Ascending aorta (tissue), 2 donors: ENCODE measurements around the gene SF3B6. TPM values are rescaled to one million over a fixed set of nuclear protein-coding genes. Genes with fewer than 3 reads are reported as not detected.
"Not testable (repeated sequence)": the region's sequence is repeated elsewhere in the genome, so short reads cannot be mapped to it uniquely, and the experiment has no call there.

Source experiments
- DNase-seq, 2 donors: peaks; one replicate each; pipeline ENCODE4 v3.0.0-alpha.2; 2019; ENCODE audit warnings: low spot score in 2 of 2
- H3K27ac ChIP-seq, 2 donors: fragments of 200-600 bp; sonication (generic); one replicate each; pipeline ENCODE4 v1.5.1; 2016 to 2017; ENCODE audit warnings: mild to moderate bottlenecking in 1 of 2
- H3K27me3 ChIP-seq: fragments of 200-600 bp; sonication (generic); one replicate; pipeline ENCODE4 v1.5.1; 2017
- H3K36me3 ChIP-seq, 2 donors: fragments of 200-600 bp; sonication (generic); one replicate each; pipeline ENCODE4 v1.5.1; 2016
- H3K4me1 ChIP-seq, 2 donors: fragments of 200-600 bp; sonication (generic); one replicate each; pipeline ENCODE4 v1.5.1; 2016 to 2017; ENCODE audit warnings: mild to moderate bottlenecking in 1 of 2
- H3K4me3 ChIP-seq, 2 donors: fragments of 200-600 bp; sonication (generic); one replicate each; pipeline ENCODE4 v1.5.1; 2016 to 2017; ENCODE audit warnings: mild to moderate bottlenecking in 1 of 2
- H3K9me3 ChIP-seq, 2 donors: fragments of 200-600 bp; sonication (generic); one replicate each; pipeline ENCODE4 v1.5.1; 2016
- intact Hi-C: fragments of 100-400 bp; cut with DNase I; formaldehyde crosslinking; loops from one replicate; pipeline ENCODE4 v1.15.1; 2023
- total RNA-seq: library from RNA; depleted of rRNA; stranded (reverse); fragments of >200 nt; gene quantifications from one replicate; pipeline ENCODE4 v1.1.0, GENCODE V29; 2016
- TF ChIP-seq, protein P1 (sequence below), 3 experiments: fragments of 200-600 bp in 2 of 3; fragments of 450-650 bp in 1 of 3; sonication (generic) in 2 of 3; IDR thresholded peaks; one replicate each; pipeline ENCODE4 v1.5.1; 2016 to 2019; ENCODE audit warnings: antibody characterized with exemption in 3 of 3, mild to moderate bottlenecking in 1 of 3, moderate library complexity in 1 of 3

Gene SF3B6
- total RNA-seq, 1 donor from 2014 or later: 26.9 TPM

DNA sequence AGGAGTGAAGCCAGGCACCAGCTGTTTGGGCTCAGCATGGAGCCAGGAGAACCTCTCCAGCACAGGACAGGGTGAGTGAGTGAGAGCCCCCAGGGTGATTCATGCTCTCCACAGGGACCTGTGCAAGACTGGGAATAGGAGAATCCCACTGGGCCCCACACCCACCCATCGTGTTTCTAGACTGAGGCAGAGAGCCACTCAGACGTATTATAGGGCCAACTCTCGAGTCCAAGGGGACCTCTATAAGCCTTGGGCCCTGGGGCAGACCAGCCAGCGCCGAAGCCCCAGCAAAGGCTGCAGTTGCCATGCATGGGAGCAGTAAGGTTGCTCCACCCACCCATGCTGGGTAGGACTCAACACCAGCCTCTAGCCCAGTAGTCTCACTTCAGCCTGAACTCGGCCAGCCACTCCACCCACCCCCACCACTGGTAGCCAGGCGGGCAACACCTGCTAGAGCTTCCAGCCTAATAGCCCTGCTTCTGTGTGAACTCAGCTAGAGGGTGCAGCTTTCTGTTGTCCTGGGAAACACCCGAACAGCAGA is 28.1 kb upstream of the SF3B6 start:
- Histone ChIP-seq H3K9me3 (no peaks in the 10 kb centered on the region), H3K36me3 (peaks cover 0 to 11% of the 10 kb centered on the region in 2 donors), H3K27ac (no peak overlapping the region), H3K4me3 (no peak overlapping the region), H3K27me3 (no peaks in the 10 kb centered on the region), H3K4me1 (no peaks in the 10 kb centered on the region)
- TF ChIP-seq, protein P1, sequence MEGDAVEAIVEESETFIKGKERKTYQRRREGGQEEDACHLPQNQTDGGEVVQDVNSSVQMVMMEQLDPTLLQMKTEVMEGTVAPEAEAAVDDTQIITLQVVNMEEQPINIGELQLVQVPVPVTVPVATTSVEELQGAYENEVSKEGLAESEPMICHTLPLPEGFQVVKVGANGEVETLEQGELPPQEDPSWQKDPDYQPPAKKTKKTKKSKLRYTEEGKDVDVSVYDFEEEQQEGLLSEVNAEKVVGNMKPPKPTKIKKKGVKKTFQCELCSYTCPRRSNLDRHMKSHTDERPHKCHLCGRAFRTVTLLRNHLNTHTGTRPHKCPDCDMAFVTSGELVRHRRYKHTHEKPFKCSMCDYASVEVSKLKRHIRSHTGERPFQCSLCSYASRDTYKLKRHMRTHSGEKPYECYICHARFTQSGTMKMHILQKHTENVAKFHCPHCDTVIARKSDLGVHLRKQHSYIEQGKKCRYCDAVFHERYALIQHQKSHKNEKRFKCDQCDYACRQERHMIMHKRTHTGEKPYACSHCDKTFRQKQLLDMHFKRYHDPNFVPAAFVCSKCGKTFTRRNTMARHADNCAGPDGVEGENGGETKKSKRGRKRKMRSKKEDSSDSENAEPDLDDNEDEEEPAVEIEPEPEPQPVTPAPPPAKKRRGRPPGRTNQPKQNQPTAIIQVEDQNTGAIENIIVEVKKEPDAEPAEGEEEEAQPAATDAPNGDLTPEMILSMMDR (IDR thresholded peaks at IDR 0.05): no peak
- intact Hi-C loops: no loop called here
- no peak for DNase-seq

DNA sequence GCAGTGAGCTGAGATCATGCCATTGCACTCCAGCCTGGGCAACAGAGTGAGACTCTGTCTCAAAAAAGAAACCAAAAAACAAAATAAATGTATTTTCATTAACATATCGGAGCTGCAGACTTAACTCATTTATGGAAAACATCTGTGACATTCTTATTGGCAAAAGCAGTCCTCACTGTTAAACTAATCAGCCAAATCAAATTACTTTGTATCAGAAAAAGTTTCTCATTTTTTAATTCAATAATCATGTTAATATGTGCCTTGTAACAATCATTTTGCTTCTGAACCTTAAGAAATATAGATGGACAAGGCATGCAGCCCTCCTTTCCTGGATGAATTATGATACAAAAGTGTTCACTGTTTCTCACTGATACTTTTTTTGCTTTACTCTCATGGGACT is 26.6 kb upstream of the SF3B6 start:
- intact Hi-C loops: no loop called here
- no peaks in the 10 kb centered on the region for H3K27me3 ChIP-seq
- no peak overlapping the region for H3K27ac ChIP-seq
- TF ChIP-seq, protein P1 (IDR thresholded peaks at IDR 0.05): no peak
- no peak for DNase-seq
- no peaks in the 10 kb centered on the region for H3K4me1 ChIP-seq
- H3K4me3 ChIP-seq: no peak overlapping the region
- no peaks in the 10 kb centered on the region for H3K9me3 ChIP-seq
- H3K36me3 ChIP-seq: peaks cover 0 to 11% of the 10 kb centered on the region in 2 donors

DNA sequence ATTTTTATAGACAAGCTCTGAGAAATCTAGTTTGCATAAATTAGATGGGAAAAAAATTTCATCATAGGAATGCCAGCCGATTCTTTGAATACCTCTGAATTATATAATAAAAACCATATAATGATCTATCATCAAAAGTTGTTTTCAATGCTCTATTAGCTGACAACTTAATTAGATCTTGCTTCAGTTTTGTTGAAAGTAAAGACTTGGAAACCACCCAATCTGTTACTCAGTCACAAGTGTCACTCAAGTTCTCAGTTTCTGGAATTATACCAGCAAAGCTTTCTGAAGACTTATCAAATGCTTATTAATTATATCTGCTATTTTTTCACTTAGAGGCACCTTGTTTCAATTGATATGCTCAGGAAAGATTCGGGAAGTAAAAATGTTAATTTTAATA is 25.9 kb upstream of the SF3B6 start:
- Histone ChIP-seq H3K9me3 (no peaks in the 10 kb centered on the region), H3K4me3 (no peak overlapping the region), H3K27me3 (no peaks in the 10 kb centered on the region), H3K27ac (no peak overlapping the region), H3K36me3 (peaks cover 0 to 11% of the 10 kb centered on the region in 2 donors), H3K4me1 (no peaks in the 10 kb centered on the region)
- TF ChIP-seq, protein P1 (IDR thresholded peaks at IDR 0.05): no peak
- DNase-seq: no peak
- intact Hi-C loops: no loop called here

DNA sequence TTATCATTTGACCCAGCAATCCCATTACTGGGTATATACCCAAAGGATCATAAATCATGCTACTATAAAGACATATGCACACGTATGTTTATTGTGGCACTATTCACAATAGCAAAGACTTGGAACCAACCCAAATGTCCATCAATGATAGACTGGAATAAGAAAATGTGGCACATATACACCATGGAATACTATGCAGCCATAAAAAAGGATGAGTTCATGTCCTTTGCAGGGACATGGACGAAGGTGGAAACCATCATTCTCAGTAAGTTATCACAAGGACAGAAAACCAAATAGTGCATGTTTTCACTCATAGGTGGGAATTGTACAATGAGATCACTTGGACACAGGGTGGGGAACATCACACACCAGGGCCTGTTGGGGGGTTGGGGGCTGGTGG is 24.6 kb upstream of the SF3B6 start:
- H3K4me1 ChIP-seq, H3K27me3 ChIP-seq, DNase-seq, H3K27ac ChIP-seq, intact Hi-C loops, H3K9me3 ChIP-seq, H3K4me3 ChIP-seq: not testable (repeated sequence)
- H3K36me3 ChIP-seq: peaks cover 5 to 18% of the 10 kb centered on the region in 2 donors

DNA sequence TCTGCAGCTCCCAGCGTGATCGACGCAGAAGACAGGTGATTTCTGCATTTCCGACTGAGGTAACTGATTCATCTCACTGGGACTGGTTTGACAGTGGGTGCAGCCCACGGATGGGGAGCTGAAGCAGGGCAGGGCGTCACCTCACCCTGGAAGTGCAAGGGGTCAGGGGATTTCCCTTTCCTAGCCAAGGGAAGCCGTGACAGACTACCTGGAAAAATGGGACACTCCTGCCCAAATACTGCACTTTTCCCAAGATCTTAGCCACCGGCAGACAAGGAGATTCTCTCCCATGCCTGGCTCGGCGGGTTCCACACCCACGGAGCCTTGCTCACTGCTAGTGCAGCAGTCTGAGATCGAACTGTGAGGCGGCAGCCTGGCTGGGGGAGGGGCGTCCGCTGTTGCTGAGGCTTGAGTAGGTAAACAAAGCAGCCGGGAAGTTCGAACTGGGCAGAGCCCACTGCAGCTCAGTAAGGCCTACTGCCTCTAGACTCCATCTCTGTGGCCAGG is 19.1 kb upstream of the SF3B6 start:
- H3K4me1 ChIP-seq, H3K27ac ChIP-seq, intact Hi-C loops, DNase-seq, H3K27me3 ChIP-seq, H3K4me3 ChIP-seq, H3K9me3 ChIP-seq: not testable (repeated sequence)
- peaks cover 16 to 33% of the 10 kb centered on the region in 2 donors for H3K36me3 ChIP-seq

DNA sequence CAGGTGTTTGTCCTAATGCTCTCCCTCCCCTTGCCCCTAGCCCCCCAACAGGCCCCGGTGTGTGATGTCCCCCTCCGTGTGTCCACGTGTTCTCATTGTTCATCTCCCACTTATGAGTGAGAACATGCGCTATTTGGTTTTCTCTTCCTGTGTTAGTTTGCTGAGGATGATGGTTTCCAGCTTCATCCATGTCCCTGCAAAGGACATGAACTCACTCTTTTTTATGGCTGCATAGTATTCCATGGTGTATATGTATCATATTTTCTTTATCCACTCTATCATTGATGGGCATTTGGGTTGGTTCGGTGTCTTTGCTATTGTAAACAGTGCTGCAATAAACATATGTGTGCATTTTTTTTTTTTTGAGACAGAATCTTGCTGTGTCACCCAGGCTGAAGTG is 17.1 kb upstream of the SF3B6 start:
- not testable (repeated sequence) for H3K27me3 ChIP-seq

DNA sequence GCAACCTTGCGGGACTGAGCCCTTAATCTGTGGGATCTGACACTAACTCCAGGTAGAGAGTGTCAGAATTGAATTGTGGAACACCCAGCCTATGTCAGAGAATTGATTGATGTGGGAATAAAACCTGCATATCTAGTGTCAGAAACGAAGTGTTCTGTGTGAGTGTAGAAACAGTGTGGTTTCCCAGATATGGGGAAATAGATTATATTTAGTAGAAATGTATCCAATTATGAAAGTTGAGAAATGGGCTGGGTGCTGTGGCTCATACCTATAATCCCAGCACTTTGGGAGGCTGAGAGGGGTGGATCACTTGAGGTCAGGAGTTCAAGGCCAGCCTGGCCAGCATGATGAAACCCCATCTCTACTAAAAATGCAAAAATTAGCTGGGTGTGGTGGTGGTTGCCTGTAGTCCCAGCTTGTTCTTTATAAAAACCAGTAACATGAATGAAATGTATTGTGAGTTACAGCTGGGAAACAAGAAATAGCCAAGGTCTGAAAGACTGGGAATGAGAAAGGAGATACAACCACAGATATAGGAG is 12.8 kb upstream of the SF3B6 start:
- DNase-seq: no peak
- no peaks in the 10 kb centered on the region for H3K27me3 ChIP-seq
- H3K9me3 ChIP-seq: no peaks in the 10 kb centered on the region
- H3K27ac ChIP-seq: no peak overlapping the region
- TF ChIP-seq, protein P1 (IDR thresholded peaks at IDR 0.05): no peak
- intact Hi-C loops: no loop called here
- H3K36me3 ChIP-seq: peaks cover 11 to 29% of the 10 kb centered on the region in 2 donors
- no peak overlapping the region for H3K4me3 ChIP-seq
- peaks cover 0 to 1% of the 10 kb centered on the region in 2 donors for H3K4me1 ChIP-seq

More for the DNA sequence above, 17.1 kb upstream of the SF3B6 start:
- intact Hi-C loops, H3K9me3 ChIP-seq, H3K4me3 ChIP-seq, H3K27ac ChIP-seq, H3K4me1 ChIP-seq, DNase-seq: not testable (repeated sequence)
- H3K36me3 ChIP-seq: peaks cover 25 to 42% of the 10 kb centered on the region in 2 donors
